ENCODE measurements around the gene ANGPTL3.
"Not testable (repeated sequence)": the region's sequence is repeated elsewhere in the genome, so short reads cannot be mapped to it uniquely, and the experiment has no call there.

Gene ANGPTL3

GRCh38 chr1:62597281-62597680, at the start of gene ANGPTL3:
TSS of gene ANGPTL3 (plus strand) at chr1:62597520. CDS start at chr1:62597567, 47 bp downstream.
- no peak for DNase-seq

- DNase-seq = no peak
Observed at GRCh38 chr1:62561306-62561705, 36.0 kb upstream of the ANGPTL3 start.

- not testable (repeated sequence) for DNase-seq
Observed at GRCh38 chr1:62567182-62567581, 30.1 kb upstream of the ANGPTL3 start.

GRCh38 chr1:62567926-62568325, 29.4 kb upstream of the ANGPTL3 start:
- DNase-seq = not testable (repeated sequence)

- not testable (repeated sequence) for DNase-seq
Observed at GRCh38 chr1:62571517-62571916, 25.8 kb upstream of the ANGPTL3 start.

GRCh38 chr1:62572476-62572875, 24.8 kb upstream of the ANGPTL3 start:
- DNase-seq = no peak

GRCh38 chr1:62573675-62574074, 23.6 kb upstream of the ANGPTL3 start:
- no peak for DNase-seq

GRCh38 chr1:62585469-62586155, 11.7 kb upstream of the ANGPTL3 start:
- no peak for DNase-seq

- DNase-seq = no peak
Observed at GRCh38 chr1:62588000-62588399, 9.3 kb upstream of the ANGPTL3 start.

GRCh38 chr1:62589321-62589720, 8.0 kb upstream of the ANGPTL3 start:
- no peak for DNase-seq

- no peak for DNase-seq
Observed at GRCh38 chr1:62590255-62590969, 6.9 kb upstream of the ANGPTL3 start.

GRCh38 chr1:62590970-62591368, 6.4 kb upstream of the ANGPTL3 start:
- DNase-seq = no peak

GRCh38 chr1:62593825-62594394, 3.4 kb upstream of the ANGPTL3 start:
- no peak for DNase-seq

GRCh38 chr1:62595647-62596046, 1.7 kb upstream of the ANGPTL3 start:
- DNase-seq = no peak

- no peak for DNase-seq
Observed at GRCh38 chr1:62599044-62599443, 1.7 kb downstream of the ANGPTL3 start.

GRCh38 chr1:62601457-62601856, 4.1 kb downstream of the ANGPTL3 start:
- no peak for DNase-seq

GRCh38 chr1:62608905-62609304, 11.6 kb downstream of the ANGPTL3 start:
- no peak for DNase-seq

- not testable (repeated sequence) for DNase-seq
Observed at GRCh38 chr1:62610588-62610987, 13.3 kb downstream of the ANGPTL3 start.

GRCh38 chr1:62612770-62613169, 15.4 kb downstream of the ANGPTL3 start:
- no peak for DNase-seq

- no peak for DNase-seq
Observed at GRCh38 chr1:62613325-62613727, 16.0 kb downstream of the ANGPTL3 start.

- DNase-seq = no peak
Observed at GRCh38 chr1:62613890-62614289, 16.6 kb downstream of the ANGPTL3 start.

GRCh38 chr1:62621907-62622306, 24.6 kb downstream of the ANGPTL3 start:
- no peak for DNase-seq

- DNase-seq = no peak
Observed at GRCh38 chr1:62625415-62625814, 28.1 kb downstream of the ANGPTL3 start.

- DNase-seq = no peak
Observed at GRCh38 chr1:62628506-62628905, 31.2 kb downstream of the ANGPTL3 start.
